ENCODE data around the gene ANTKMT.
"Not testable (repeated sequence)": the region's sequence is repeated elsewhere in the genome, so short reads cannot be mapped to it uniquely, and the experiment has no call there.

ANTKMT gene

GRCh38 chr16:680967-681745 lies 39.8 kb upstream of the ANTKMT start:
- DNase-seq (ENCODE audit: low read depth in 2 of 2, low spot score in 1 of 2), result no peak

GRCh38 chr16:681746-682427 lies 39.1 kb upstream of the ANTKMT start:
- no peak for DNase-seq (ENCODE audit: low read depth in 2 of 2, low spot score in 1 of 2)

DNA sequence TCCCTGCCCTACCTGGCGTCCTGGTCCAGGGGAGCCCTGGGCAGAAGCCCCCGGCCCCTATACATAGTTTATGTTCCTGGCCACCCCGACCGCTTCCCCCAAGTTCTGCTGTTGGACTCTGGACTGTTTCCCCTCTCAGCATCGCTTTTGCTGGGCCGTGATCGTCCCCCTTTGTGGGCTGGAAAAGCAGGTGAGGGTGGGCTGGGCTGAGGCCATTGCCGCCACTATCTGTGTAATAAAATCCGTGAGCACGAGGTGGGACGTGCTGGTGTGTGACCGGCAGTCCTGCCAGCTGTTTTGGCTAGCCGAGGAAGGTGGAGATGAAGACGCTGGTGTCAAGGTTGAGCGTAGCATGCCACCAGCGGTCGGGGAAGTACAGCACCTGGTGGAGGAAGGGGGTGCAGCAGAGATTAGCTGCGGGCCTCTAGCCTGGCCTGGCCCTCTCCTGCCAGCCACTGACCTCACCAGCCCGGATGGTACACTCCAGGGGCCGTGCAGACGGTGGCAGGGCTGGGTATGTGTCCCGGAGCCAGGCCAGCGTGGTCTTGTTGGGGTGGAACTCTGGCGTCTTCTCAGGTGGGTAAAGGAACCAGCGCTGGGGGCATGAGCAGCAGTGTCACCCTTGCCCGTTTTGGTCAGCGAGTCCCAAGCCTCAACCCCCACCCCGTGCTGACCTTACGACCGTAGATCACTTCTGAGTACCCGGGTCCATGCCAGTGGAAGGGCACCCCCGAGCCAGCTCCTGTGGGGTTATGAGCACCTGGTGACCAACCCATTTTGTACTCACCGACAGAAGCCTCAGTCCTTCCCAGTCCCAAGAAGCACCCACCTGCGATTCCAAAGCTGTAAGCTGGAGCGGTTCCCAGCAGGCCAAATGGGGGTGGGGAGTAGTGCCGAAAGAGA lies 38.2 kb upstream of the ANTKMT start:
- no peak for DNase-seq (ENCODE audit: low read depth in 2 of 2, low spot score in 1 of 2)

GRCh38 chr16:683396-684070 lies 37.4 kb upstream of the ANTKMT start:
- no peak for DNase-seq (ENCODE audit: low read depth in 2 of 2, low spot score in 1 of 2)

DNA sequence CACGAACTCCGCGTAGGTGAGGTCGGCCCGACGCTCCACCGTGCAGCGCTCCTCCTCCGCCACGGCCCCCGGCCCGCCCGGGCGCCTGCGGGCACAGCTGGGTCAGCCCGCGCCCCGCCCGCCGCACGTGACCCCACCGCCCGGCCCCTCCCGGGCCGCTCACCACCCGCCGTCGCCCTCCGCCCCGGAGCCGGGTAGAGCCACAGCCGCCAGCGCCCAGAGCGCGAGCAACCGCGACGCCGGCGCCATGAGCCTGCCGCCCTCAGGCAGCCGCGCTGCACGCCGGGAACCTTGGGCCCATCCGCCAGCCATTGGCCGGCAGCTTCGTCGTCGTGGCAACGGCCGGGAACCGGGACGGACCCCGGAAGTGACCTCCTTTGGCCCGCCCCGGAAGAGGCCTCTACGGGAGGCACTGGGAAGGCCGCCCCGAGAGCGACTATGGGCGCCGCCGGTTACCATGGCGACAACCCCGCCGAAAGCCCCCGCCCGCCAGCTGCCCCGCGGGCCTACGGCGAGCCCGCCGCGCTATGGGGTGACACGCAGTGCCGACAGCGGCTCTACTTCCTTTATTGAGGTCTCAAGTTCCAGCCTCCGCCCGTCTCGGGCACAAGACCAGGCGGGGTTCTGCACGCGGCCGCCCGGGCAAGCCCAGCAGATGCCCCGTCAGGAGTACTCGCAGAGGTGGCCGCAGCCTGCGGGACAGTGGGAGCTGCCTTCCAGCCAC lies 36.7 kb upstream of the ANTKMT start, which contains the start of gene JMJD8:
Gene JMJD8, minus strand, starts transcription at position 264 of the 724 bp plus-strand sequence. Its CDS starts 15 bp downstream, at position 249.
- DNase-seq (ENCODE audit: low read depth in 2 of 2, low spot score in 1 of 2), result peak; percentile 88 to 95

- DNase-seq (ENCODE audit: low read depth in 2 of 2, low spot score in 1 of 2), result no peak
These were observed 35.8 kb upstream of the ANTKMT start for GRCh38 chr16:684961-685696.

DNA sequence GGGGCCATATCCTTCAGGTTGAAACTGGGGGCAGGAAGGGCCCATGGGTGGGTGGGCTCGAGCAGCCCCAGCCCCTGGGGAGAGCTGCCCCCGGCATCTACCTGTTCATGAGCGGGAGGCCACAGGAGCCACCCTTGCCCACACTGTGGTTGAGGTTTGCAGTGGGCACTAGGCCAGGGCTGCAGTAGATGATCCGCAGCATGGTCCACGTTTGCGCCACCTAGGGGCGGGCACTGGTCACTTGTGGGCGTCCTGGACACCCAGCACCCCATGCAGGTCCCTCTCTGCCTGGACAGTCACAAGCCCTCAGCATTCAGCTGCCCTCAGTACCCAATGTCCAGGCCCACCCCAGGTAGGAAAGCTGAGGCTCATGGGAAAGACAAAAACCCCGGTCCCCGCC lies 35.0 kb upstream of the ANTKMT start:
- no peak for DNase-seq (ENCODE audit: low read depth in 2 of 2, low spot score in 1 of 2)

GRCh38 chr16:686459-687260 lies 34.3 kb upstream of the ANTKMT start:
- DNase-seq (ENCODE audit: low read depth in 2 of 2, low spot score in 1 of 2), result no peak

DNA sequence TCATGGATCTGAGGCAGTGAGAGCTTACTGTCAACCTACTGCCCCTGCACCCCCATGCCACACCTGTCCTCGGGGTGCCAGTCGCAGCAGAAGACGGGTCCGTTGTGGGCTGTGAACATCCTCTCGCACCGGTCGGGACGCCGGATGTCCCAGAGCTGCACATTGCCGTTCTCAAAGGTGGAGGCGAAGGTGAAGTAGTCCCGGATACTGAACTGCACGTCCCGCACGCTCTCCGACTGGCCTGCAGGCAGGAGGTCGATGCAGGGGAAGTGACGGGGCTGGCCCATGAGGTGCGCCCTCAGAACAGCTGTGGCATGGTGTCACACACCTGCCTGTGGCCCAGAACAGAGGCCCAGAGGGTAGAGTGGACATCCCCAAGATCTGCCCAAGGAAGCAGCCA lies 33.4 kb upstream of the ANTKMT start:
- DNase-seq (ENCODE audit: low read depth in 2 of 2, low spot score in 1 of 2), result no peak

- no peak for DNase-seq (ENCODE audit: low read depth in 2 of 2, low spot score in 1 of 2)
These were observed 31.6 kb upstream of the ANTKMT start for GRCh38 chr16:689175-689897.

DNA sequence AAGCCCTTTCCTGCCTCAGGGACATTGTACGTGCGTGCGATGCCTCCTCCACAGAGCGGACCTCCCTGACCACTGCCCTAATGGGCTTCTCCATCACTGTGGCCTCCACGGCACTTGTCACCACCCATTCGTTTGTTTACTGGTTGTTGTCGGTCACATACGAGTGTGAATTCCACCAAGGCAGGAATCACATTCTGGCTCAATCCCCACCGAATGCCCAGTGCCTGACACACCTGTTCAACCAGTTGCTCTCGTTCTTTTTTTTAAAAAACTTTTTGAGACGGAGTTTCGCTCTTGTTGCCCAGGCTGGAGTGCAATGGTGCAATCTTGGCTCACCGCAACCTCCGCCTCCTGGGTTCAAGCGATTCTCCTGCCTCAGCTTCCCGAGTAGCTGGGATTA lies 29.7 kb upstream of the ANTKMT start:
- not testable (repeated sequence) for DNase-seq (ENCODE audit: low read depth in 2 of 2, low spot score in 1 of 2)

GRCh38 chr16:692356-693108 lies 28.4 kb upstream of the ANTKMT start:
- no peak for DNase-seq (ENCODE audit: low read depth in 2 of 2, low spot score in 1 of 2)

GRCh38 chr16:693364-693763 lies 27.6 kb upstream of the ANTKMT start:
- no peak for DNase-seq (ENCODE audit: low read depth in 2 of 2, low spot score in 1 of 2)

- peak in 1 of 2 donors; percentile 29 for DNase-seq (ENCODE audit: low read depth in 2 of 2, low spot score in 1 of 2)
These were observed 27.2 kb upstream of the ANTKMT start for GRCh38 chr16:693766-694165.

GRCh38 chr16:694187-694862 lies 26.6 kb upstream of the ANTKMT start:
- no peak for DNase-seq (ENCODE audit: low read depth in 2 of 2, low spot score in 1 of 2)

DNA sequence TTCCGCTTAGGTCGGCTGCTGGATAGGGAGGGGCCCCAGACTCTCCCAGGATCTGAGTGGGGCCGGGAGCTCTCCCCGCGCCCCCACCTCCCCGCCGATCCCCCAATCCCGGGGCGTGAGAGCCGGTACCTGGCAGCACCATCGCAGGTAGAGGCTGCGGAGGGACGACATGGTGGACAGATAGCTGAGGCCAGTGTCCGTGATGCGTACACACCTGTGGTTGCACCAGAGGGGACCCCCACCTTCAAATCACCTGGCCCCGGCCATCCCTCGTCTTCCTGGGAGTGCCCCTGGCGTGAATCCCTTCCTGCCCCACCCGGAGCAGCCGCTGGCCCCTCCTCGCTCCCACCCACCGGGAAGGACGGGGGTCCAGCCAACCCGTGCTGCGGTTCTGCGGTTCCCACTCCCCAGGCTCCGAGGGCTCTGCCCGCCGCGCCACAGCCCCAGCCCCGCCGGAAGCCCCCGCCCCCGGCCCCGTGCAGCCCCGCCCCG lies 26.0 kb upstream of the ANTKMT start:
- no peak for DNase-seq (ENCODE audit: low read depth in 2 of 2, low spot score in 1 of 2)

Measured in stimulated activated CD8-positive, alpha-beta memory T cell treated with anti-CD3 and anti-CD28 coated beads, Interleukin-4, amount 100 ng/mL, for 4 hours (primary cell).